Astrocyte (in vitro differentiated cells and primary cell): Measurements from ENCODE around the gene DOK6. TPM values are rescaled to one million over a fixed set of nuclear protein-coding genes. Genes with fewer than 3 reads are reported as not detected.

Experiments used
- DNase-seq: peaks from one replicate; pipeline ENCODE4 v3.0.0-alpha.2; 2010; ENCODE audit warnings: low read depth
- FAIRE-seq: peaks from 2 replicates; lab custom pipeline; 2011; peaks lifted over from hg19 to GRCh38; lab: Jason Lieb, UNC
- H2AFZ ChIP-seq: 2 replicates; pipeline ENCODE4 v1.6.0; 2012; ENCODE audit warnings: low read depth, low read length, inconsistent platforms
- H3K27ac ChIP-seq: 2 replicates; pipeline ENCODE4 v1.5.1; 2011; ENCODE audit warnings: low read depth, low read length, inconsistent platforms
- H3K27me3 ChIP-seq: 2 replicates; pipeline ENCODE4 v1.6.0; 2011; ENCODE audit warnings: low read length, inconsistent platforms; ENCODE audit not compliant: insufficient read depth
- H3K36me3 ChIP-seq: 2 replicates; pipeline ENCODE4 v1.5.1; 2011; ENCODE audit warnings: low read length, inconsistent platforms; ENCODE audit not compliant: insufficient read depth
- H3K4me1 ChIP-seq: 2 replicates; pipeline ENCODE4 v1.5.1; 2011; ENCODE audit warnings: low read length, inconsistent platforms; ENCODE audit not compliant: insufficient read depth
- H3K4me2 ChIP-seq: 2 replicates; pipeline ENCODE4 v1.6.0; 2012; ENCODE audit warnings: low read length, inconsistent platforms
- H3K4me3 ChIP-seq: 2 replicates; pipeline ENCODE4 v1.5.1; 2011; ENCODE audit warnings: low read depth, mild to moderate bottlenecking, low read length, inconsistent platforms; ENCODE audit not compliant: insufficient read depth
- H3K79me2 ChIP-seq: 2 replicates; pipeline ENCODE4 v1.6.0; 2012; ENCODE audit warnings: mild to moderate bottlenecking, low read length, inconsistent platforms; ENCODE audit not compliant: insufficient read depth
- H3K9ac ChIP-seq: 2 replicates; pipeline ENCODE4 v1.6.0; 2012; ENCODE audit warnings: mild to moderate bottlenecking, low read length, inconsistent platforms
- H3K9me3 ChIP-seq: 2 replicates; pipeline ENCODE4 v1.5.1; 2012; ENCODE audit warnings: low read depth, mild to moderate bottlenecking, low read length, inconsistent platforms; ENCODE audit not compliant: insufficient read depth
- H4K20me1 ChIP-seq: 2 replicates; pipeline ENCODE4 v1.6.0; 2012; ENCODE audit warnings: low read length, inconsistent platforms; ENCODE audit not compliant: insufficient read depth
- H3K27ac Mint-ChIP-seq: one replicate; pipeline ENCODE4 v1.8.0; 2021; ENCODE audit warnings: mild to moderate bottlenecking, mixed read lengths; ENCODE audit not compliant: unreplicated experiment
- H3K27me3 Mint-ChIP-seq: one replicate; pipeline ENCODE4 v1.8.0; 2021; ENCODE audit warnings: low read depth, mixed read lengths; ENCODE audit not compliant: unreplicated experiment
- H3K36me3 Mint-ChIP-seq: one replicate; pipeline ENCODE4 v1.8.0; 2021; ENCODE audit warnings: low read depth, mixed read lengths; ENCODE audit not compliant: unreplicated experiment
- H3K4me1 Mint-ChIP-seq: one replicate; pipeline ENCODE4 v1.8.0; 2021; ENCODE audit warnings: low read depth, mixed read lengths; ENCODE audit not compliant: unreplicated experiment
- H3K4me3 Mint-ChIP-seq: one replicate; pipeline ENCODE4 v1.8.0; 2021; ENCODE audit warnings: mild to moderate bottlenecking, moderate library complexity, mixed read lengths; ENCODE audit not compliant: unreplicated experiment
- H3K9me3 Mint-ChIP-seq: one replicate; pipeline ENCODE4 v1.8.0; 2021; ENCODE audit warnings: mild to moderate bottlenecking, mixed read lengths; ENCODE audit not compliant: unreplicated experiment
- CTCF ChIP-seq: IDR thresholded peaks from 2 replicates; pipeline ENCODE4 v1.5.1; 2011; ENCODE audit warnings: low read depth, mild to moderate bottlenecking, inconsistent platforms, low read length, moderate library complexity; ENCODE audit not compliant: insufficient read depth
- EZH2 ChIP-seq: IDR thresholded peaks from 2 replicates; pipeline ENCODE4 v1.6.1; 2012; ENCODE audit warnings: mild to moderate bottlenecking, low read length, inconsistent platforms; ENCODE audit not compliant: insufficient read depth
- total RNA-seq: library from RNA; stranded (reverse); gene quantifications from 2 replicates; pipeline ENCODE4 v1.2.1, GENCODE V29; 2021

DOK6 gene
- total RNA-seq, 1 donor from 2014 or later = 2.9 TPM

- H3K9me3 Mint-ChIP-seq = no peaks in the 10 kb centered on the region
- peaks cover 11% of the 10 kb centered on the region for H3K4me1 ChIP-seq
- peak; percentile 70 for FAIRE-seq
- peak overlapping the region; percentile 67 for H3K4me2 ChIP-seq
- peak overlapping the region; percentile 55 for H3K27ac Mint-ChIP-seq
- no peaks in the 10 kb centered on the region for H3K36me3 ChIP-seq
- peak overlapping the region; percentile 43 for H3K27ac ChIP-seq
- no peak overlapping the region for H3K9ac ChIP-seq
- H3K4me3 ChIP-seq = peak overlapping the region; percentile 21
- no peak overlapping the region for H3K4me3 Mint-ChIP-seq
- no peaks in the 10 kb centered on the region for H3K27me3 ChIP-seq
- H3K9me3 ChIP-seq = no peaks in the 10 kb centered on the region
- no peak for TF ChIP-seq CTCF
- no peak for TF ChIP-seq EZH2
- DNase-seq = peak; percentile 91
- no peaks in the 10 kb centered on the region for H4K20me1 ChIP-seq
- no peaks in the 10 kb centered on the region for H3K79me2 ChIP-seq
- peak overlapping the region; percentile 60 for H2AFZ ChIP-seq
- no peaks in the 10 kb centered on the region for H3K27me3 Mint-ChIP-seq
- no peaks in the 10 kb centered on the region for H3K36me3 Mint-ChIP-seq
- H3K4me1 Mint-ChIP-seq = peaks cover 25% of the 10 kb centered on the region
Measured at GRCh38 chr18:69787825-69788547, 387.3 kb downstream of the DOK6 start.

DNA sequence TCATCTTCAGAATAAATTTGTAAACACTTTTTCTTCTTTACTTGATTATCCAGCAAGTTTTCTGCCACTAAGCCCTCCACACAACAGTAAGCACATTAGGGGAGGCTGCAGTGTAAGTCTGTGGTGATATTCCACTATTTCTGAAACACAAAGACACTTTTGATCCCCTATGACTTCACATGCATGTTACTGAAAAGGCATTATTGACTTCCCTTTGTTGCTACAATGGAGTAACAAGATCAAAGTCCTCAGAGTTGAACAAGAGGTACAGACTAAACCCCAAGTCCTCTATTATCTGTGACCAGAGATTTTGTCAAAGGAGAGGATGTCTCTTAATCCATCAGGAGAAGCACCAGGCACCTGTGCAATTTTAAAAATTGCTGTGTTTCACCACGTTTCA, 389.1 kb downstream of the DOK6 start:
- Histone ChIP-seq H4K20me1 (no peaks in the 10 kb centered on the region), H3K4me2 (no peak overlapping the region), H3K79me2 (no peaks in the 10 kb centered on the region), H3K27ac (no peak overlapping the region), H3K9ac (no peak overlapping the region), H3K9me3 (no peaks in the 10 kb centered on the region), H2AFZ (no peak overlapping the region), H3K4me1 (peaks cover 11% of the 10 kb centered on the region), H3K27me3 (no peaks in the 10 kb centered on the region), H3K36me3 (no peaks in the 10 kb centered on the region), H3K4me3 (no peak overlapping the region)
- FAIRE-seq (no peak), DNase-seq (no peak)
- no peak for TF ChIP-seq EZH2
- TF ChIP-seq CTCF = no peak
- no peak overlapping the region for H3K4me3 Mint-ChIP-seq
- peaks cover 25% of the 10 kb centered on the region for H3K4me1 Mint-ChIP-seq
- no peaks in the 10 kb centered on the region for H3K9me3 Mint-ChIP-seq
- no peak overlapping the region for H3K27ac Mint-ChIP-seq
- H3K27me3 Mint-ChIP-seq = no peaks in the 10 kb centered on the region
- H3K36me3 Mint-ChIP-seq = no peaks in the 10 kb centered on the region

DNA sequence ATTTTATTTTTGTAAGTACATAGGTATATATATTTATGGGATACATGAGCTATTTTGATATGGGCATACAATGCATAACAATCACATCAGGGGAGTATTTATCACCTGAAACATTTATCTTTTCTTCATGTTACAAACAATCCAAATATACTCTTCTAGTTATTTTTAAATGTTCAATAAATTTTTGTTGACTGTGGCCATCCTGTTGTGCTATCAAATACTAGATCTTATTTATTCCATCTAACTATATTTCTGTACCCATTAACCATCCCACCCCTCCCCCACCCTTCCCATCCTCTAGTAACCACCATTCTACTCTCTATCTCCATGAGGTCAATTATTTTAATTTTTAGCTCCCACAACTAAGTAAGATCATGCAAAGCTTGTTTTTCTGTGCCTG, 390.0 kb downstream of the DOK6 start:
- Histone ChIP-seq H3K4me3 (no peak overlapping the region), H3K27ac (no peak overlapping the region)
- H3K9me3 Mint-ChIP-seq = no peaks in the 10 kb centered on the region

More for the DNA sequence above, 390.0 kb downstream of the DOK6 start:
- TF ChIP-seq CTCF (no peak), EZH2 (no peak)
- no peaks in the 10 kb centered on the region for H3K9me3 ChIP-seq
- no peaks in the 10 kb centered on the region for H4K20me1 ChIP-seq
- Mint-ChIP-seq H3K4me1 (peaks cover 21% of the 10 kb centered on the region), H3K27ac (no peak overlapping the region), H3K4me3 (no peak overlapping the region), H3K36me3 (no peaks in the 10 kb centered on the region), H3K27me3 (no peaks in the 10 kb centered on the region)
- FAIRE-seq = no peak
- no peaks in the 10 kb centered on the region for H3K27me3 ChIP-seq
- peaks cover 11% of the 10 kb centered on the region for H3K4me1 ChIP-seq
- no peak overlapping the region for H3K4me2 ChIP-seq
- no peak overlapping the region for H3K9ac ChIP-seq
- H3K79me2 ChIP-seq = no peaks in the 10 kb centered on the region
- DNase-seq = no peak
- no peak overlapping the region for H2AFZ ChIP-seq
- no peaks in the 10 kb centered on the region for H3K36me3 ChIP-seq
